Neural progenitor cell (in vitro differentiated cells): Measurements from ENCODE around the gene TMEM161B. TPM values are rescaled to one million over a fixed set of nuclear protein-coding genes. Genes with fewer than 3 reads are reported as not detected.

Experiments
- DNase-seq: peaks from one replicate; pipeline ENCODE4 v3.0.0-alpha.2; 2016; ENCODE audit warnings: low spot score
- H2AFZ ChIP-seq: fragments of 200-600 bp; sonication (generic); replicated peaks from 2 replicates; pipeline ENCODE4 v1.6.1; 2016; ENCODE audit warnings: antibody characterized with exemption
- H3F3A ChIP-seq: fragments of 200-600 bp; sonication (generic); 2 replicates; pipeline ENCODE4 v1.6.1; 2016; ENCODE audit warnings: antibody characterized with exemption, low read depth
- H3K27ac ChIP-seq: fragments of 200-600 bp; sonication (generic); 2 replicates; pipeline ENCODE4 v1.5.1; 2016; ENCODE audit warnings: mild to moderate bottlenecking
- H3K27me3 ChIP-seq: fragments of 200-600 bp; sonication (generic); 2 replicates; pipeline ENCODE4 v1.6.1; 2016; ENCODE audit warnings: mild to moderate bottlenecking, moderate library complexity
- H3K36me3 ChIP-seq: fragments of 200-600 bp; sonication (generic); 2 replicates; pipeline ENCODE4 v1.5.1; 2016
- H3K4me1 ChIP-seq: fragments of 200-600 bp; sonication (generic); 2 replicates; pipeline ENCODE4 v1.6.1; 2016; ENCODE audit warnings: mixed run types
- H3K4me2 ChIP-seq: fragments of 200-600 bp; sonication (generic); 2 replicates; pipeline ENCODE4 v1.6.1; 2016
- H3K4me3 ChIP-seq: fragments of 200-600 bp; sonication (generic); 2 replicates; pipeline ENCODE4 v1.5.1; 2016
- H3K79me2 ChIP-seq: fragments of 200-600 bp; sonication (generic); 2 replicates; pipeline ENCODE4 v1.6.1; 2016; ENCODE audit warnings: low read depth
- H3K9ac ChIP-seq: fragments of 200-600 bp; sonication (generic); 2 replicates; pipeline ENCODE4 v1.6.1; 2016
- H3K9me3 ChIP-seq: fragments of 200-600 bp; sonication (generic); 2 replicates; pipeline ENCODE4 v1.5.1; 2016; ENCODE audit warnings: low read depth
- H4K20me1 ChIP-seq: fragments of 200-600 bp; sonication (generic); 2 replicates; pipeline ENCODE4 v1.6.1; 2016; ENCODE audit warnings: low read depth
- H3K27ac Mint-ChIP-seq: 3 replicates; pipeline ENCODE4 v1.8.0; 2021; ENCODE audit warnings: mixed read lengths
- H3K27me3 Mint-ChIP-seq: 2 replicates; pipeline ENCODE4 v1.8.0; 2022; ENCODE audit warnings: low read depth, mild to moderate bottlenecking, inconsistent platforms, moderate library complexity, mixed read lengths; ENCODE audit not compliant: insufficient read depth
- H3K36me3 Mint-ChIP-seq: 3 replicates; pipeline ENCODE4 v1.8.0; 2021; ENCODE audit warnings: mixed read lengths
- H3K4me1 Mint-ChIP-seq: 3 replicates; pipeline ENCODE4 v1.8.0; 2021; ENCODE audit warnings: mixed read lengths
- H3K4me3 Mint-ChIP-seq: 3 replicates; pipeline ENCODE4 v1.8.0; 2021; ENCODE audit warnings: mild to moderate bottlenecking, moderate library complexity, mixed read lengths
- H3K9me3 Mint-ChIP-seq: 3 replicates; pipeline ENCODE4 v1.8.0; 2020; ENCODE audit warnings: mixed read lengths
- EZH2 ChIP-seq: fragments of 200-600 bp; sonication (generic); IDR thresholded peaks from 2 replicates; pipeline ENCODE4 v1.6.1; 2017; ENCODE audit warnings: antibody characterized with exemption, mild to moderate bottlenecking, moderate library complexity
- EZH2phosphoT487 ChIP-seq: fragments of 200-600 bp; sonication (generic); IDR thresholded peaks from 2 replicates; pipeline ENCODE4 v1.6.1; 2017; ENCODE audit warnings: antibody characterized with exemption
- total RNA-seq: library from RNA; depleted of rRNA; stranded (reverse); fragments of >200 nt; gene quantifications from 2 replicates; pipeline ENCODE4 v1.2.3, GENCODE V29; 2015; ENCODE audit warnings: low replicate concordance
- TF ChIP-seq, protein P1 (sequence below): fragments of 200-600 bp; sonication (generic); IDR thresholded peaks from 2 replicates; pipeline ENCODE4 v1.5.1; 2017; ENCODE audit warnings: antibody characterized with exemption, mild to moderate bottlenecking

The TMEM161B gene
- total RNA-seq, 1 donor from 2014 or later, result 46.1 TPM

DNA sequence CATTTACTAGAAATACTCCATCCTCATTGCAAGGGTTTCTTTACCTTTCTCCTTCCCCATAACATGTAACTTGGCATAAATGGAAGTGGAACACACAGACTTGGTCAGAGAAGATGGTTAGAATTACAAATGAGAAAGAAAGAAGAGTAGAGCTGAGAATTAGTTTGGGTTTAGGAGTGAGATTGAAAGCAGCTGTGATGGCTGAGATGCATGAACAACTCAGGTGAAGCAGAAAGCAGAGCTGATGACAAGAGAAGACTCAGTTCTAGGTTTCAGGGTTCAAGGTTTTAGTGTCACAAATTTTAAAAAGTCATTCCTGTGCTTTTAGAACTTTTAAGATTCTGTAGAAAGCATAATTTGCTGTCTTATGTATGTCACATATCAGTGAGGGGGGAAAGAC lies 54.0 kb downstream of the TMEM161B start:
- Histone ChIP-seq H3K27me3 (no peaks in the 10 kb centered on the region), H3K27ac (peak overlapping the region; percentile 7), H4K20me1 (peaks cover 5% of the 10 kb centered on the region), H3K36me3 (no peaks in the 10 kb centered on the region), H2AFZ (no peak overlapping the region), H3K4me2 (peak overlapping the region; percentile 51), H3K9ac (no peak overlapping the region), H3K4me3 (no peak overlapping the region), H3K4me1 (peaks cover 31% of the 10 kb centered on the region), H3K9me3 (no peaks in the 10 kb centered on the region), H3F3A (no peaks in the 10 kb centered on the region), H3K79me2 (no peaks in the 10 kb centered on the region)
- H3K4me3 Mint-ChIP-seq, result no peak overlapping the region
- H3K4me1 Mint-ChIP-seq, result peaks cover 38% of the 10 kb centered on the region
- peaks cover 31% of the 10 kb centered on the region for H3K36me3 Mint-ChIP-seq
- H3K27me3 Mint-ChIP-seq, result peaks cover 5% of the 10 kb centered on the region
- TF ChIP-seq EZH2, result no peak
- TF ChIP-seq, protein P1, sequence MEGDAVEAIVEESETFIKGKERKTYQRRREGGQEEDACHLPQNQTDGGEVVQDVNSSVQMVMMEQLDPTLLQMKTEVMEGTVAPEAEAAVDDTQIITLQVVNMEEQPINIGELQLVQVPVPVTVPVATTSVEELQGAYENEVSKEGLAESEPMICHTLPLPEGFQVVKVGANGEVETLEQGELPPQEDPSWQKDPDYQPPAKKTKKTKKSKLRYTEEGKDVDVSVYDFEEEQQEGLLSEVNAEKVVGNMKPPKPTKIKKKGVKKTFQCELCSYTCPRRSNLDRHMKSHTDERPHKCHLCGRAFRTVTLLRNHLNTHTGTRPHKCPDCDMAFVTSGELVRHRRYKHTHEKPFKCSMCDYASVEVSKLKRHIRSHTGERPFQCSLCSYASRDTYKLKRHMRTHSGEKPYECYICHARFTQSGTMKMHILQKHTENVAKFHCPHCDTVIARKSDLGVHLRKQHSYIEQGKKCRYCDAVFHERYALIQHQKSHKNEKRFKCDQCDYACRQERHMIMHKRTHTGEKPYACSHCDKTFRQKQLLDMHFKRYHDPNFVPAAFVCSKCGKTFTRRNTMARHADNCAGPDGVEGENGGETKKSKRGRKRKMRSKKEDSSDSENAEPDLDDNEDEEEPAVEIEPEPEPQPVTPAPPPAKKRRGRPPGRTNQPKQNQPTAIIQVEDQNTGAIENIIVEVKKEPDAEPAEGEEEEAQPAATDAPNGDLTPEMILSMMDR, result no peak
- TF ChIP-seq EZH2phosphoT487, result no peak
- H3K27ac Mint-ChIP-seq, result peak overlapping the region; percentile 83
- peaks cover 2% of the 10 kb centered on the region for H3K9me3 Mint-ChIP-seq
- no peak for DNase-seq

GRCh38 chr5:88207575-88207974 lies 61.1 kb downstream of the TMEM161B start:
- Histone ChIP-seq H3K27ac (no peak overlapping the region), H3K4me1 (peaks cover 24% of the 10 kb centered on the region), H3K9ac (no peak overlapping the region), H3K27me3 (no peaks in the 10 kb centered on the region), H3F3A (no peaks in the 10 kb centered on the region), H3K79me2 (no peaks in the 10 kb centered on the region), H3K9me3 (no peaks in the 10 kb centered on the region), H3K4me2 (no peak overlapping the region), H2AFZ (no peak overlapping the region), H3K4me3 (no peak overlapping the region), H3K36me3 (no peaks in the 10 kb centered on the region), H4K20me1 (no peaks in the 10 kb centered on the region)
- no peaks in the 10 kb centered on the region for H3K27me3 Mint-ChIP-seq
- no peak for DNase-seq
- TF ChIP-seq EZH2 (no peak), EZH2phosphoT487 (no peak)
- TF ChIP-seq, protein P1, result no peak
- H3K27ac Mint-ChIP-seq, result no peak overlapping the region
- peaks cover 19% of the 10 kb centered on the region for H3K36me3 Mint-ChIP-seq
- H3K4me3 Mint-ChIP-seq, result no peak overlapping the region
- H3K4me1 Mint-ChIP-seq, result peaks cover 44% of the 10 kb centered on the region
- H3K9me3 Mint-ChIP-seq, result peaks cover 2% of the 10 kb centered on the region

DNA sequence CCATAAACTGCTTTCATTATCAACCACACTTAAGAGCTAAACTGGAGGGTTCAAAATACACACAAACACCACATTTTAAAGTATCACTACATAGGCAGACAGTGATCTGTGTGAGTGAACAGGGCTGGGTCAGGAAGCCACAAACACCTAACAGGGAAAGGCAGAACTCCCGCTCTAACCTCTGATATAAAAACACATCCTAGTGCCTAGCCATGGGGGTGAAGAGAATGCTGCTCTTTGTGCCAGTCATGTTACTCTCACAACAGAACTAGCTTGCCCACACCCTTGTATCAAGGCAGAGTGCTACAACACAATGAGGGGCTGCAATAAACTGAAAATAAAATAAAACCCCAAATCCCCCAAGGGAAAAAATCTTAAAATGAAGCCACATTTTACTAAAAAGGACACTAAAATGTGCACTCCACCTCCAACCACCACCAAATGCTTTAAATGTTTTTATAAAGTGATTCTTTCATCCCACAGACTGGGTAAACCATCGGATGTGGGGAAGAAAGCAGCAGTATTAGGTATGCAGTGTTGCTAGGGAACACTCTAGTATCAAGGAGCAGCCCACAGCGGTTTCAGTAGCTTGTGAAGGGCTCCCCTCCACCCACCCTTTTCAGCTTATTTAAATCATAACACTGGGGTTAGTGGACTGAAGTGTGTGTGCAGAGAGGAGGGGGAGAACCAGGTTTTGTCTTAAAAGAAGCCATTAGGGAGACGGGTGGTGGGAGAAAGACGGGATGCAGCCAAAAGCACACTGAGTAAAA lies 64.5 kb downstream of the TMEM161B start:
- peak overlapping the region; percentile 36 for H3K27ac ChIP-seq
- H3K9ac ChIP-seq, result no peak overlapping the region
- H3K4me2 ChIP-seq, result peak overlapping the region; percentile 58
- H3K36me3 ChIP-seq, result no peaks in the 10 kb centered on the region
- H3K27me3 Mint-ChIP-seq, result no peaks in the 10 kb centered on the region
- H3K4me3 ChIP-seq, result no peak overlapping the region
- peaks cover 21% of the 10 kb centered on the region for H3K36me3 Mint-ChIP-seq
- no peaks in the 10 kb centered on the region for H3F3A ChIP-seq
- H2AFZ ChIP-seq, result peak overlapping the region; percentile 2
- no peaks in the 10 kb centered on the region for H4K20me1 ChIP-seq
- no peaks in the 10 kb centered on the region for H3K9me3 ChIP-seq
- H3K4me1 Mint-ChIP-seq, result peaks cover 38% of the 10 kb centered on the region
- peak overlapping the region; percentile 91 for H3K27ac Mint-ChIP-seq
- H3K4me1 ChIP-seq, result peaks cover 13% of the 10 kb centered on the region
- no peaks in the 10 kb centered on the region for H3K9me3 Mint-ChIP-seq
- no peaks in the 10 kb centered on the region for H3K79me2 ChIP-seq
- H3K27me3 ChIP-seq, result no peaks in the 10 kb centered on the region
- TF ChIP-seq EZH2 (no peak), EZH2phosphoT487 (no peak)
- TF ChIP-seq, protein P1, result no peak
- DNase-seq, result peak; percentile 59
- H3K4me3 Mint-ChIP-seq, result peak overlapping the region; percentile 72
